ENCODE results near the gene ABHD17B.
"Not testable (repeated sequence)": the region's sequence is repeated elsewhere in the genome, so short reads cannot be mapped to it uniquely, and the experiment has no call there.

ABHD17B gene

GRCh38 chr9:71911061-71911907 lies at the start of gene ABHD17B, which contains the start of gene C9orf85:
Gene ABHD17B, minus strand, starts transcription at chr9:71911193. Its CDS starts 36,113 bp downstream, at chr9:71875080.
Gene C9orf85, plus strand, starts transcription at chr9:71911639. Its CDS starts 96 bp downstream, at chr9:71911735.
- peak; percentile 98 for DNase-seq

DNA sequence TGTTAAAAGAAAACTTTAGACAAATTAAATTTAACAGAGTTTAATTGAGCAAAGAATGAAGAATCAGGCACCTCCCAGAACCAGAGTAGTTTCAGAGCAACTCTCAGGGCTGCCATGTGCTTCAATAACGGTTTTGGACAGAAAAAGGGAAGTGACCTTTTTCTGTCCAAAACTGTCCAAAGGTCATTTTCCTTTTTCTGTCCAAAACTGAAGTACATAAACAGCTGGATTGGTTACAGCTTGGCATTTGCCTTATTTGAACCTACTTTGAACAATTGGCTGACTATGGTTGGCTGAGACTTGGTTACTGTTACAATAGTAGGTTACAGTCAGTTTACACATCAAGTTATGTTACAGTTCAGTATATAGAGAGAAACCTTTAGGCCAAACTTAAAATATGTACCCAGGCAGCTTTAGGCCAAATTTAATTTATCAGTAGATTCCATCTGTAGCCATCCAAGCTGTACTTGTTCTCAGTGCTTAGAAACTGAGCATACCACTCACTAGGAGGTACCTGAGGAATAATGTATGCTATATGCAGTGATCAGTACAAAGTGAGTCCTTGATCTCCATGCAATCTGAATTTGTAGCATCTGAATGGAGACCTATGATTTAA lies 44.4 kb upstream of the ABHD17B start:
- DNase-seq = no peak

GRCh38 chr9:71954652-71955051 lies 43.7 kb upstream of the ABHD17B start:
- DNase-seq = not testable (repeated sequence)

DNA sequence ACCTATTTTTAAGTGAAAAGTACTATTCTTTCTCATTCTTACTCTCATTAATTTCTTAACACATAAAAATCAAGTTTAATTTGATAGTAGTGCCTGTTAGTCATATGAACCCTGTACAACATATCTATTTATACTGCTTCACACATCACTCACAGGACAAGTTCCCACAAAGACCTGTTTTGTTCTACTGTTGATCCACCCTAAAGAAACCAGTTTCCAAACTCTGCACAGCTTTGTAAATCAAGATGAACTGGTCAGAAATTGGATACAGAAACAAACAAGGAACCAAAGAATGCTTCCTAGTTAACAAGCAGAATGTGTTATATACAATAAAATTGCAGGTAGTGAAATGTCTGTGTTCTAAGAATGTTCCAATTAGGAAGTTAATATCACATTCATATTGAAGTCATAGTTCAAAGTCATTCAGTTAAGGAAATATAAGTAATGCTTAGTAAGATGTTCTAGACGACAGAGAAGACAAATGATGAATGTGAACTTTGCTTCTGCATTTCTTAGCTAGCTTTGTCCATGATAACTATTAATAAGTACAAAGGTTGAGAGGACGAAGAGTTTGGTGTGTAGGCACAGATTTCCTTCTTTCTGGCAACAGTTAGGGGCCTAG lies 33.9 kb upstream of the ABHD17B start:
- no peak for DNase-seq

GRCh38 chr9:71941998-71942567 lies 31.1 kb upstream of the ABHD17B start:
- no peak for DNase-seq

DNA sequence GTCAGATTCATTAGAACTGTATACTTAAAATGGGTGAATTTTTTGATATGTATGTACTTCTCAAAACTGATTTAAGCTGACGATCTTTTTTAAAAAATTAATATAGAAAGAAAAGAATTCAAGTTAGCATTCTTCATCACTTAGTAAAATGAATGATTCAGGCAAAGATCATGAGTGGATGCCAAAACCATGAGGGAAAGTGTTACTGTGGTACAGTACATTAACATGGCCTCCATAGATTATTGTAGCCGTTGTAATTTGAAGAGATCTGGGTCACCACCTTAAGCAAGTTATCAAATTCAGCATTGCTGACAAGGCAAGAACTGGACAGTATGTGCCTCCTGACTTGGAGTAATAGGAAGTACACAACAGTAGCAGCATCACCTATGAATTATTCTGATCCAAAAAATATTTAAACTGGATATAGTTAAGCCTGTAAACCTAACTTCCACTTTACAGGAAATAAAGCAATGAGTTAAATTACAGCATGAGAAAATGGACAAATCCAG lies 30.1 kb upstream of the ABHD17B start:
- DNase-seq = no peak

DNA sequence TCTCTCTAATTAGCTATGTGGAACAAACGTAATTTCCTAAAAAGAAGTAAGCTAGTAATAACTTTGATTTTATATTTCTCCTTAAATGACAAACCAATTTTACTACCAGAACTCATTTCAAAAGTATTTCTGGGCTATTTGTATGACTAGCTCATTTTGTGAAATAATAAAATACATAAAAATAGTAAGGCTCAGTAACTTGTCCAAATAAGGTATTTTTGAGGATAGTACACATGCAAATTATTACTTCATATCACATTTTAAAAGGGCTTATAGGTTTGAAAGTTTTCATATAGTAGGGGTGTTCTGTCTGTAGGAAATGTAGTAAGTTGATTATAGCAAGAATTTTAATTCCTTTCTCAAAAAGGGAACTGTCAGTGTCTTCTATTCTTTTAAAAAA lies 26.9 kb upstream of the ABHD17B start:
- DNase-seq = no peak

- no peak for DNase-seq
Observed at GRCh38 chr9:71937070-71937625, 26.2 kb upstream of the ABHD17B start.

GRCh38 chr9:71936066-71936465 lies 25.1 kb upstream of the ABHD17B start:
- no peak for DNase-seq

GRCh38 chr9:71931166-71931565 lies 20.2 kb upstream of the ABHD17B start:
- no peak for DNase-seq

DNA sequence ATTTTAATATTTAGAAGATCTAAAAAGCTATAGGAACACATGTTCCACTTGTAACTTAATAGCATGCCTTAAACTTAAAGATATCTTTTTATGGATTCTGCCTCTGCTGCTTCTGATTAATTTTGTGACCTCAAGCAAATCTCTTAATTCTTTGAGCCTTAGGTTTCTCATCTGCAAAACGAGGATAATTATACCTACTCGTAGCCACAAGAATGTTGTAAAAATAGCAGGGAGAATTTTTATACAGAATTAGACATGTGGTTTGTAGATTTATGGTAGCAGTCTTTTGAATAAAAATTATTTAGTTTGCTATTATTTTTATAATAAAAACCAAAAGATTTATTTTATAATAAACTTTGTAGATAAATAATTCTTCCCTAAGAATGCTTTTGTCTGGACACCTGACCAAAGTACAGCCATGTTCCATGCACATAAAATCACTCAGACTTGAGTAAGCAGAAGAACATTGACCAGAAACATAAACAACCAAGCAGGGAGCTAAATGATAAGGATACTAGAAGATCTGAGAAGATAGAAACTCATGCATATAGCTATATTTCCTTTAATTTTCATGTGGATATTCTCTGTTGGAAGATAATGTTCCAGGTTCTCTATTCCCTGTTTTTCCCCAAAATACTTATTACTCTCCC lies 18.9 kb upstream of the ABHD17B start:
- no peak for DNase-seq

GRCh38 chr9:71929223-71929622 lies 18.2 kb upstream of the ABHD17B start:
- no peak for DNase-seq

GRCh38 chr9:71928806-71929205 lies 17.8 kb upstream of the ABHD17B start:
- no peak for DNase-seq

DNA sequence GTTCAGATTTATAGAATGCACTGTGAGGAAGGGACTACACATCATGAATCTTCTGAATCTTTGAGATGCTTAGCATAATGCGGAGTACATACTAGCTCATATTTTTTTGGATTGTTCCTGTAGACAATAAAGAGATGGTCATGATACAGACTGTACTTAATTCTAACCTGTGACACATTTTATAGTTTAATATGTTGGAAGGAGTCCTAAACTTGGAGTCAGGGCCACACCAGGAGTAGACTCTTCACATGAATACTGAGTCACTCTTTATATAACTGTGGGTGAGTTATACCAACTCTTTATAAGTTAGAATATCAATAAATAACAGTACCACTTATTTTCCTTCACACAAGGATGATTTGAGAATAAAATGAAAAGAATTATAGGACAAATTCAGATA lies 17.4 kb upstream of the ABHD17B start:
- DNase-seq = no peak

GRCh38 chr9:71925834-71926233 lies 14.8 kb upstream of the ABHD17B start:
- DNase-seq = no peak

- no peak for DNase-seq
Observed at GRCh38 chr9:71924576-71924975, 13.6 kb upstream of the ABHD17B start.

- DNase-seq = no peak
Observed at GRCh38 chr9:71921190-71921814, 10.3 kb upstream of the ABHD17B start.

DNA sequence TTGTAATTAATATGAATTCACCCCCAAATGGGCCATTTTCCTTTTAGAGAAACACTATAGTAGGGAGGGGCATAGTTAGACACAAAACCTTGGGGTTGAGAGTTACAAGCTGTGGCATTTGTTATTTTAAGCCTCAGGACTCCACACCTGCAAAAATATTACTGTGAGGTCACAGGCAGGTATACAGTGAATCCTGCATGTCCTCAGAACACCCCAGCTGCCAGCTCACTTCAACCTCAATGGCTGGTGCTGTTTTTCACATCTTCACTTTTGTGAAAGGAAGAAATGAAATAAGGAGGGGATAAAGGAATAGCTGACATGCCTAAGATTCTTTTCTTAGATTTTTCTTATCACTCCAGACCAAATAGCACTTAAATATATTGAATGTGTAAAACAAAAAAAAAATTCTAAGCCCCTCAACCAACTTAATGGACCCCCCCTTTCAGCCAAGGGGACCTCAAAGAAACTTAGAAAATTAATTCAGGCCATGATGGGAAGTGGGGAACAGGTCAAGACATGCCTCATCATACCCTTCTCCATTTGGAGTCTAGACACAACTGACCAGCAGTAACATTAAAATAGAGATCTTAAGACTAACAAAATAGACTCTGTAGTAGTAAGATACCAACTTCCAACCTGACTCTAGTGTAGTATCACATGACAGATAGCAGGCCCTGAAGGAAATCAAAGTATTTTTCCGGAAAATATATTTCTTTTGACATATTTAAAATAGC lies 9.6 kb upstream of the ABHD17B start:
- DNase-seq = no peak

GRCh38 chr9:71918419-71918818 lies 7.4 kb upstream of the ABHD17B start:
- no peak for DNase-seq

- DNase-seq = no peak
Observed at GRCh38 chr9:71916834-71917534, 6.0 kb upstream of the ABHD17B start.

- DNase-seq = no peak
Observed at GRCh38 chr9:71915495-71915894, 4.5 kb upstream of the ABHD17B start.

Data from activated naive CD4-positive, alpha-beta T cell treated with anti-CD3 and anti-CD28 coated beads, Interleukin-2, amount 50 U/mL, for 16 hours (primary cell).